ENCODE data around the gene PFKM.
"Not testable (repeated sequence)": the region's sequence is repeated elsewhere in the genome, so short reads cannot be mapped to it uniquely, and the experiment has no call there.

PFKM gene

GRCh38 chr12:48126953-48127630 lies 7.9 kb downstream of the PFKM start:
- no peak overlapping the region for H3K27ac Mint-ChIP-seq

DNA sequence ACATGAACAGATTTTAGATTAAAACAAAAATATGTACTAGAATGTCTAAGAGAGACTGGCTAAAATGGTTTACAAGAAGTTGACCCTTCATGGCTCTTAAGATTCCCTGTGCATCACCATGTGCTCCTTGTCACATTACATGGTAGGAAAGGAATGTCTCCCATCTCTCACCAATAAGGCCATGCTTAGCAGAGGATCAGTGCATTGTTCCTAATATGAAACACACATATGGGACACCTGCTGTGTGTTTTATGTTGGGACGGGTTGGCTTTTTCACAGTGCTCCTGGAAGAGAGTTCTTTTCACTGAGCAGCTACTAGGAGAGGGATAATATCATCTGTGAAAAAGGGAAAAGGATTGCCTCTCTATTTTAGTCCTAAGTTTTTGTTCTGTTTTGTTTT lies 9.6 kb downstream of the PFKM start:
- Mint-ChIP-seq H3K27ac (no peak overlapping the region), H3K4me3 (no peak overlapping the region), H3K36me3 (peaks cover 62% of the 10 kb centered on the region), H3K9me3 (no peaks in the 10 kb centered on the region), H3K27me3 (no peaks in the 10 kb centered on the region), H3K4me1 (no peaks in the 10 kb centered on the region)
- no peak for ATAC-seq

More at GRCh38 chr12:48126953-48127630, 7.9 kb downstream of the PFKM start:
- Mint-ChIP-seq H3K4me3 (no peak overlapping the region), H3K27me3 (no peaks in the 10 kb centered on the region), H3K36me3 (peaks cover 54% of the 10 kb centered on the region), H3K4me1 (no peaks in the 10 kb centered on the region), H3K9me3 (no peaks in the 10 kb centered on the region)
- ATAC-seq: no peak

GRCh38 chr12:48129376-48129775 lies 10.2 kb downstream of the PFKM start:
- H3K27ac Mint-ChIP-seq: no peak overlapping the region
- H3K36me3 Mint-ChIP-seq: peaks cover 64% of the 10 kb centered on the region
- no peaks in the 10 kb centered on the region for H3K4me1 Mint-ChIP-seq

GRCh38 chr12:48131517-48131916 lies 12.4 kb downstream of the PFKM start:
- H3K9me3 Mint-ChIP-seq: no peaks in the 10 kb centered on the region
- H3K27me3 Mint-ChIP-seq: no peaks in the 10 kb centered on the region
- H3K27ac Mint-ChIP-seq: no peak overlapping the region
- peaks cover 65% of the 10 kb centered on the region for H3K36me3 Mint-ChIP-seq
- H3K4me1 Mint-ChIP-seq: no peaks in the 10 kb centered on the region
- ATAC-seq: no peak
- no peak overlapping the region for H3K4me3 Mint-ChIP-seq

More at GRCh38 chr12:48129376-48129775, 10.2 kb downstream of the PFKM start:
- Mint-ChIP-seq H3K9me3 (no peaks in the 10 kb centered on the region), H3K4me3 (no peak overlapping the region), H3K27me3 (no peaks in the 10 kb centered on the region)
- ATAC-seq: no peak

DNA sequence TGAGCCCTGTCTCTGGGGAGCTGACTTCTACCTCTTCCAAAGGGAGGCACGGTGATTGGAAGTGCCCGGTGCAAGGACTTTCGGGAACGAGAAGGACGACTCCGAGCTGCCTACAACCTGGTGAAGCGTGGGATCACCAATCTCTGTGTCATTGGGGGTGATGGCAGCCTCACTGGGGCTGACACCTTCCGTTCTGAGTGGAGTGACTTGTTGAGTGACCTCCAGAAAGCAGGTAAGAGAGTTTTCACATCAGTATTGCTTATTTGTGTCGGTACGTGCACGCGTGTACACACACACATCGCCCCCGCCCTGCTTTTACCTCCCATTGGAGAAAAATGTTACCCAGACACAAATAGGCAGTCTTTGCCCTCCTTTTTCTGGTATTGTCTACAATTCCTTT lies 13.7 kb downstream of the PFKM start:
- H3K4me3 Mint-ChIP-seq: no peak overlapping the region
- ATAC-seq: no peak
- peaks cover 59% of the 10 kb centered on the region for H3K36me3 Mint-ChIP-seq
- no peaks in the 10 kb centered on the region for H3K4me1 Mint-ChIP-seq
- no peaks in the 10 kb centered on the region for H3K9me3 Mint-ChIP-seq
- H3K27ac Mint-ChIP-seq: no peak overlapping the region
- no peaks in the 10 kb centered on the region for H3K27me3 Mint-ChIP-seq

DNA sequence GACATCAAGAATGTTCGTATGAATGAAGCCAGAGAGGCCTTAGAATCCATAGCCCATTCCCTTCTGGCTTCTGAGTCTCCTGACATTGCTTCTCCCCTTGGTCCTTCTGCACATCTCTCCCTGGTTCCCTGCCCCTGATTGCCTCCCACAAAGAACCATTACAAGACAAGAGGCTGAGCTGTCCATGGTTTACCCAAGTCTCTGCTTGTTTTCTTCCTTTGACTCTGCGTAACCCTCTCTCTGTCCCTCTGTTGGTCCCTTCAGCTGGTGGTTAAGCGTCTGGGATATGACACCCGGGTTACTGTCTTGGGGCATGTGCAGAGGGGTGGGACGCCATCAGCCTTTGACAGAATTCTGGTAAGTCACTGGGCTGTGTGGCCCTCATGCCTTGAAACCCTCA lies 15.9 kb downstream of the PFKM start:
- H3K4me3 Mint-ChIP-seq: no peak overlapping the region
- ATAC-seq: no peak

DNA sequence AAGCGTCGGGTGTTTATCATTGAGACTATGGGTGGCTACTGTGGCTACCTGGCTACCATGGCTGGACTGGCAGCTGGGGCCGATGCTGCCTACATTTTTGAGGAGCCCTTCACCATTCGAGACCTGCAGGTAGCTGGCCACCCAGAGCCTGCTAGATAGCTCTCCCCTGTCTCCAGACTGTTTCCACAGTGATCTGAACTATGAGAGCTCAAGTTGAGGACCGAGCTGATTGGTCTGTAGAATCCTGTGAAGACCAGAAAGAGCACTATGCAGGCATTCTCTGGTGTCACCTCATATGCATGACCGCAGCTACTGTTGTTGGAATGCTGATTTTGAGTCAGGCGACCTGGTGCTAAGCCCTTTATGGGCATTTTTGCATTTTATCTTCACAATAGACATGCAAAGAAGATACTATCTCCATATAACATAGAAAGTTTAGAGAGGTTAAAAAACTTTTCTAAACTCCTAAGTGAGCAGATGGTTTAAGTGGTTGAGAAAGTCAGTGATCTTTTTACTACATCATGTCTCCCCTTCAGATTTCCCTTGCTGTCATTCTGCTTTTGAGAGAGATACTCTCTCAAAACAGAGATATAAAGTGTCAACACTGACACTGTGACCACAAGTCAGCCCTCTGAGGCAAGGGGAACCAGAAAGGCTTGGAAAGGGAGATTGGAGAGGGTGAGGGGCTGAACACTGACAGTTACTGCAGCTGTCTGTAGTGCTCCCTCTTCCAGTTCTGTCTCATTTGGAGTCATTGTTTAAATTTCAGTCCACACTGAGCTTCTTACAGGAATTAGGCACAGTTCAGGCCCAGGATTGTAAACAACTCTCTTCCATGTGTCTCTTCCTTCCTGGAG lies 23.9 kb downstream of the PFKM start:
- no peaks in the 10 kb centered on the region for H3K27me3 Mint-ChIP-seq
- no peak overlapping the region for H3K4me3 Mint-ChIP-seq
- no peak for ATAC-seq
- no peaks in the 10 kb centered on the region for H3K9me3 Mint-ChIP-seq
- no peak overlapping the region for H3K27ac Mint-ChIP-seq
- H3K36me3 Mint-ChIP-seq: peaks cover 70% of the 10 kb centered on the region
- no peaks in the 10 kb centered on the region for H3K4me1 Mint-ChIP-seq

More for the DNA sequence above, 15.9 kb downstream of the PFKM start:
- peaks cover 63% of the 10 kb centered on the region for H3K36me3 Mint-ChIP-seq
- H3K27me3 Mint-ChIP-seq: no peaks in the 10 kb centered on the region
- no peaks in the 10 kb centered on the region for H3K9me3 Mint-ChIP-seq
- no peak overlapping the region for H3K27ac Mint-ChIP-seq
- H3K4me1 Mint-ChIP-seq: no peaks in the 10 kb centered on the region

DNA sequence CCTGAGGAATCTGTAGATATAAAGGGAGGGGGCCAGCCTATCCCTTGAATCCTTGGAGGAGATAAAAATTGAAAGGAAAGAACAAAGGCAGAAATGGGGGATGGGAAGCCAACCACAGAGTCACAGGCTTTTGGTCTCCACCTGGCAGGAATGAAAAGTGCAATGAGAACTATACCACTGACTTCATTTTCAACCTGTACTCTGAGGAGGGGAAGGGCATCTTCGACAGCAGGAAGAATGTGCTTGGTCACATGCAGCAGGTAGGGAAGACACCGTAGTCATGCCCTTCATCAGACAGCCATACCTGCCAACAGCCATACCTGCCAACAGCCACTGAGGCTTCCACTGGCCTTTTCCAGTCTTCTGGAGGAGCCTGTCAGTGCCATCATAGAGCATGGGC lies 24.7 kb downstream of the PFKM start:
- no peaks in the 10 kb centered on the region for H3K27me3 Mint-ChIP-seq
- no peaks in the 10 kb centered on the region for H3K9me3 Mint-ChIP-seq
- no peak for ATAC-seq
- no peak overlapping the region for H3K4me3 Mint-ChIP-seq
- H3K4me1 Mint-ChIP-seq: no peaks in the 10 kb centered on the region
- no peak overlapping the region for H3K27ac Mint-ChIP-seq
- H3K36me3 Mint-ChIP-seq: peaks cover 75% of the 10 kb centered on the region

DNA sequence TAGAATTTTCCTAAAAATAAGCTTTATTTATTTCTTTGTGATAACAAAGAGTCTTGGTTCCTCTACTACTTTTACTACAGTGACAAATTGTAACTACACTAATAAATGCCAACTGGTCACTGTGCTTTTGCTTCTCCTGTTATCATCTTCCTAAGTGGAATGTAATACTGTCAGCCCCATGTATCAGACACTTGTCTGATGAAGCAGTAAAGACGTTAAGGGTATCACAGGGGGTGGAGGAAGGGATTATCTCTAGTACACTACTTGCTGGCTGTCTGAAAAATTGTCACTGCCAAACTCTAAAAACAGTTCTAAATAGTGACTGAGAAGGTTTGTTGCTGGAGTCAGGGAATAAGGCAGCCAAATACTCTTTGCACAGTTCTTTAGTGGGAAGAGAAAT lies 26.8 kb downstream of the PFKM start:
- H3K36me3 Mint-ChIP-seq: peaks cover 78% of the 10 kb centered on the region
- ATAC-seq: no peak
- no peak overlapping the region for H3K4me3 Mint-ChIP-seq
- H3K27me3 Mint-ChIP-seq: no peaks in the 10 kb centered on the region
- H3K27ac Mint-ChIP-seq: peak overlapping the region; percentile 70
- no peaks in the 10 kb centered on the region for H3K9me3 Mint-ChIP-seq
- H3K4me1 Mint-ChIP-seq: no peaks in the 10 kb centered on the region

GRCh38 chr12:48151103-48151771 lies 32.1 kb downstream of the PFKM start:
- ATAC-seq: no peak
- H3K36me3 Mint-ChIP-seq: peaks cover 51% of the 10 kb centered on the region
- H3K4me1 Mint-ChIP-seq: peaks cover 10% of the 10 kb centered on the region
- no peak overlapping the region for H3K4me3 Mint-ChIP-seq
- no peaks in the 10 kb centered on the region for H3K9me3 Mint-ChIP-seq
- peak overlapping the region; percentile 67 for H3K27ac Mint-ChIP-seq
- H3K27me3 Mint-ChIP-seq: no peaks in the 10 kb centered on the region

- Mint-ChIP-seq H3K36me3 (peaks cover 12% of the 10 kb centered on the region), H3K27ac (peak overlapping the region; percentile 96), H3K4me1 (peaks cover 27% of the 10 kb centered on the region)
- not testable (repeated sequence) for H3K27me3 Mint-ChIP-seq, H3K4me3 Mint-ChIP-seq, ATAC-seq, H3K9me3 Mint-ChIP-seq
These were observed 36.6 kb downstream of the PFKM start for GRCh38 chr12:48155786-48156185.

DNA sequence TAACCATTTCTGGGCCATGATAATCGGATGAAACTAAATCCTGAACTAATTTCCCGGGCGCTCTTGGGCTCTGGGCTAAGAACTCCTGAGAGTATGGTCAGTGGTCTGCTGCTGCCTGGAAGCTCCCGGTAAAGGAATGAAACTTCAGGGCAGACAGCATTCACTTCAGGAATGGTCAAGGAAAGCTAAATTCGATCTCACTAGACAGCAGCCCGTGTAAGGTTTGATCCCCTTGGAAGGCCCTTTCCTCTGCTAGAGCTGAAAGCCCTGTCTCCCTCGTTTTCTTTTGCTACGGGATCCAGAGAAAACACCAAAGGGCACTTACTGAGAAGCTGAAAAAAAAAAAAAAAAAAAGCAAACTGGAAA lies 37.5 kb downstream of the PFKM start:
- H3K4me1 Mint-ChIP-seq: peaks cover 27% of the 10 kb centered on the region
- no peaks in the 10 kb centered on the region for H3K27me3 Mint-ChIP-seq
- H3K9me3 Mint-ChIP-seq: no peaks in the 10 kb centered on the region
- peak overlapping the region; percentile 85 for H3K4me3 Mint-ChIP-seq
- peak overlapping the region; percentile 96 for H3K27ac Mint-ChIP-seq
- ATAC-seq: no peak
- H3K36me3 Mint-ChIP-seq: peaks cover 8% of the 10 kb centered on the region

DNA sequence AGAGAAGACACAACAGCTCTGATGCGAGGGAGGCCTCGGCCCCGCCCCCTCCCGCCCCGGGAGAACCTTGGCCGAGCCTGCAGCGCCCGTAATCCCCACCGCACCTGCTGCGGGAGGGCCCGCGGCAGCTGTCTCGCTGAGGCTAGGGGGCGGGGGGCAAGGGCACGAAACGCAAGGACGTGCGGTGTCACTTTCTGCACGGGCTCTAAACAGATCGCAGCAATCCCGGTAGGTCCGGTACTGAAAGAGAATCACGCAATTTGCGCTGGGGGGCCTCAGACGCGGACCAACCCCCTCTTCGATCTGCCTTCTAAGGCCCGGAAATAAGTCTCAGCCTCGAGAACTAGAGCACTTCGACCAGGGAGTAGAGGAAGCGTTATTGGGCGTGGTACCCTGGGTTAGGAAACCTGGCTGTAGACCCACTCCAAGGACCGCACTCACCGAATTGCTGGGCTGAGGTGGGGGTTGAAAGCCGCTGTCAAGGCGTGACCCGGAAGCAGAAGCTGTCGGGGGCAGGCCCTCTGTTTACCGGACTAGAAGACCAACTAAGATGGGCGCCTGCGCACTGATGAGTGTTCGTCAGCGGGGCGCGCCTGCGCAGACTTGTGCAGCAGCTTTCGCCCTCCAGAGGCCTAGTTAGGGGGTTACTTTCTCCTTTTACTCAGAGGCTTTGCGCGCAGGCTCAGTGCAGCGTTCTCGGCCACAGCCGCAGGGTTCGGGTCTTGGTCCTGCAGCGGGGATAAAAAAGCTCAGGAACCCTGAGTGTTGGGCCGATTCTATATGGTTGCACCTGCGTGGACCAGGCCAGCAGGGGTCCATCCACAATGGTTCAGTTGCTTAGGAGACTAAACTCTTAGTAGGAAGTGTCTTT lies 38.1 kb downstream of the PFKM start, which contains the start of gene ASB8:
ASB8 (minus strand) TSS at position 498 of the 871 bp plus-strand sequence. CDS start 4,019 bp downstream, outside the sequence.
- Mint-ChIP-seq H3K27me3 (no peaks in the 10 kb centered on the region), H3K4me3 (peak within 1 kb of the TSS; percentile 85), H3K27ac (peak within 1 kb of the TSS; percentile 96), H3K9me3 (no peaks in the 10 kb centered on the region), H3K36me3 (peaks cover 8% of the 10 kb centered on the region), H3K4me1 (peaks cover 27% of the 10 kb centered on the region)
- peak; percentile 98 for ATAC-seq

- H3K9me3 Mint-ChIP-seq: no peaks in the 10 kb centered on the region
- peak overlapping the region; percentile 96 for H3K27ac Mint-ChIP-seq
- no peaks in the 10 kb centered on the region for H3K27me3 Mint-ChIP-seq
- H3K4me3 Mint-ChIP-seq: peak overlapping the region; percentile 85
- no peak for ATAC-seq
- H3K4me1 Mint-ChIP-seq: peaks cover 24% of the 10 kb centered on the region
- peaks cover 6% of the 10 kb centered on the region for H3K36me3 Mint-ChIP-seq
These were observed 38.8 kb downstream of the PFKM start for GRCh38 chr12:48157889-48158370.

All from stimulated activated memory B cell treated with anti-CD40 and anti-IgM and Interleukin-4, amounts not matched to agents 10 μg/mL and 1 μg/mL and 100 μg/mL, for 72 hours (primary cell).